Endothelial cell of umbilical vein (primary cell): ENCODE data around the gene CYREN. TPM values are rescaled to one million over a fixed set of nuclear protein-coding genes. Genes with fewer than 3 reads are reported as not detected.

ENCODE experiments used
- BruUV-seq: library from RNA; stranded (reverse); fragments of 400-500 nt; replicated peaks from 2 replicates; lab custom pipeline; 2021; lab: Mats Ljungman, UMichigan
- CTCF ChIA-PET: fragments of 300-600, 350-600 bp; sonication (Branson Sonifier 250); formaldehyde crosslinking; loops from one replicate; lab custom pipeline; 2021; ENCODE audit warnings: antibody characterized with exemption, inconsistent platforms; lab: Charles Lee
- POLR2A ChIA-PET: fragments of 300-600, 350-600 bp; sonication (Branson Sonifier 250); formaldehyde crosslinking; loops from one replicate; lab custom pipeline; 2021; ENCODE audit warnings: antibody characterized with exemption, inconsistent platforms; lab: Charles Lee
- DNase-seq: peaks from one replicate; pipeline ENCODE4 v3.0.0-alpha.2; 2011; ENCODE audit warnings: low read depth, low spot score
- FAIRE-seq: peaks from 2 replicates; lab custom pipeline; 2011; peaks lifted over from hg19 to GRCh38; lab: Jason Lieb, UNC
- H2AFZ ChIP-seq: 2 replicates; pipeline ENCODE4 v1.6.0; 2012; ENCODE audit warnings: low read depth, low read length, control low read depth, inconsistent platforms
- H3K27ac ChIP-seq: 2 replicates; pipeline ENCODE4 v1.5.1; 2011; ENCODE audit warnings: low read depth, mild to moderate bottlenecking, control low read depth, low read length, moderate library complexity; ENCODE audit not compliant: insufficient read depth
- H3K27me3 ChIP-seq, 2 experiments: 2 replicates each; pipeline versions ENCODE4 v1.6.0 to v1.6.1; 2011; ENCODE audit warnings: low read length in 2 of 2, mixed read lengths in 1 of 2; ENCODE audit not compliant: control insufficient read depth in 2 of 2, insufficient read depth in 2 of 2
- H3K36me3 ChIP-seq, 2 experiments: 2 replicates in 1 of 2; 3 replicates in 1 of 2; pipeline ENCODE4 v1.5.1; 2011; ENCODE audit warnings: low read length in 2 of 2, mild to moderate bottlenecking in 1 of 2, moderate library complexity in 1 of 2; ENCODE audit not compliant: control insufficient read depth in 2 of 2, insufficient read depth in 2 of 2; ENCODE audit errors: extremely low read depth in 1 of 2
- H3K4me1 ChIP-seq: 3 replicates; pipeline ENCODE4 v1.5.1; 2011; ENCODE audit warnings: mild to moderate bottlenecking, low read length; ENCODE audit not compliant: control insufficient read depth, insufficient read depth; ENCODE audit errors: extremely low read depth
- H3K4me2 ChIP-seq: 2 replicates; pipeline ENCODE4 v1.6.1; 2011; ENCODE audit warnings: low read length, control low read depth, mixed read lengths; ENCODE audit not compliant: insufficient read depth
- H3K4me3 ChIP-seq, 3 experiments: fragments of 200-600 bp in 1 of 3; sonication (generic), shearing (Covaris generic) in 1 of 3; replicated peaks in 1 of 3; 2 replicates each; pipeline ENCODE4 v1.5.1; 2011 to 2016; ENCODE audit warnings: control low read depth in 3 of 3, low read length in 3 of 3, mild to moderate bottlenecking in 2 of 3, inconsistent platforms in 1 of 3, low read depth in 1 of 3, moderate library complexity in 1 of 3; ENCODE audit not compliant: insufficient read depth in 1 of 3
- H3K79me2 ChIP-seq: 2 replicates; pipeline ENCODE4 v1.6.0; 2012; ENCODE audit warnings: low read length, inconsistent platforms; ENCODE audit not compliant: control insufficient read depth, insufficient read depth
- H3K9ac ChIP-seq: replicated peaks from 2 replicates; pipeline ENCODE3; 2011; ENCODE audit warnings: low read length, control low read depth; ENCODE audit not compliant: insufficient read depth; ENCODE audit errors: extremely low read depth
- H3K9me1 ChIP-seq: replicated peaks from 3 replicates; pipeline ENCODE4 v1.6.0; 2011; ENCODE audit warnings: mild to moderate bottlenecking, low read length; ENCODE audit not compliant: control insufficient read depth, insufficient read depth; ENCODE audit errors: extremely low read depth
- H3K9me3 ChIP-seq: replicated peaks from 2 replicates; pipeline ENCODE4 v1.5.1; 2012; ENCODE audit warnings: low read length, inconsistent platforms; ENCODE audit not compliant: control insufficient read depth, insufficient read depth
- H4K20me1 ChIP-seq: replicated peaks from 2 replicates; pipeline ENCODE3; 2011; ENCODE audit warnings: mild to moderate bottlenecking, low read length; ENCODE audit not compliant: control insufficient read depth, insufficient read depth; ENCODE audit errors: extremely low read depth
- CTCF ChIP-seq, 2 donors: IDR thresholded peaks; 1 replicate in 1 of 2; 2 replicates in 1 of 2; pipeline ENCODE4 v1.5.1; 2011; ENCODE audit warnings: low read length in 2 of 2, mild to moderate bottlenecking in 2 of 2, moderate library complexity in 2 of 2, control low read depth in 1 of 2, inconsistent platforms in 1 of 2, low read depth in 1 of 2; ENCODE audit not compliant: insufficient read depth in 1 of 2; ENCODE audit errors: extremely low read depth in 1 of 2
- EZH2 ChIP-seq: IDR thresholded peaks from 2 replicates; pipeline ENCODE4 v1.6.1; 2012; ENCODE audit warnings: borderline replicate concordance, low read depth, mild to moderate bottlenecking, moderate library complexity, low read length, inconsistent platforms; ENCODE audit not compliant: severe bottlenecking
- FOS ChIP-seq: IDR thresholded peaks from 2 replicates; pipeline ENCODE4 v1.6.1; 2011; ENCODE audit warnings: mild to moderate bottlenecking, low read length, moderate library complexity, borderline replicate concordance; ENCODE audit not compliant: insufficient read depth
- JUN ChIP-seq: IDR thresholded peaks from 2 replicates; pipeline ENCODE4 v1.6.1; 2011; ENCODE audit warnings: borderline replicate concordance, low read depth; ENCODE audit not compliant: insufficient read length, insufficient read depth
- MAX ChIP-seq: IDR thresholded peaks from 2 replicates; pipeline ENCODE4 v1.6.1; 2011; ENCODE audit not compliant: insufficient read depth, insufficient read length
- MYC ChIP-seq: IDR thresholded peaks from one replicate; pipeline ENCODE4 v1.6.1; 2011; ENCODE audit warnings: mild to moderate bottlenecking, low read depth, low read length
- POLR2A ChIP-seq: IDR thresholded peaks from 2 replicates; pipeline ENCODE4 v1.6.1; 2012; ENCODE audit warnings: low read depth, mild to moderate bottlenecking, control low read depth, low read length
- POLR2AphosphoS5 ChIP-seq: IDR thresholded peaks from 2 replicates; pipeline ENCODE4 v1.6.1; 2012; ENCODE audit warnings: low read depth, mild to moderate bottlenecking, control low read depth, low read length, moderate library complexity; ENCODE audit not compliant: insufficient read depth
- dilution Hi-C: fragments of 300-500 bp; cut with MboI; formaldehyde crosslinking; loops from one replicate; pipeline ENCODE4 v1.15.0; 2019; ENCODE audit warnings: low sequenced_read_pairs; ENCODE audit not compliant: extremely low pct_ligation_motif_present
- intact Hi-C: fragments of 100-400 bp; cut with micrococcal nuclease; formaldehyde crosslinking; loops from one replicate; pipeline ENCODE4 v1.10.0; 2022
- polyA plus RNA-seq, 4 experiments: library from polyadenylated mRNA; depleted of rRNA in 3 of 4; stranded (reverse) in 3 of 4; unstranded in 1 of 4; fragments of >200 nt; gene quantifications; 2 replicates each; pipeline versions ENCODE4 v1.2.1 to v1.2.3, GENCODE V29; 2011 to 2012; ENCODE audit warnings: missing spikeins in 1 of 4
- total RNA-seq: library from RNA; stranded (reverse); gene quantifications from 2 replicates; pipeline ENCODE4 v1.2.3, GENCODE V29; 2021

CYREN gene
- total and polyA plus RNA-seq, 2 donors (not counting 3 experiments of a cell fraction or from before 2014, with no cell fraction given) = 19.1 to 30.8 TPM

GRCh38 chr7:135186261-135186540 lies 15.7 kb upstream of the CYREN start:
- POLR2A ChIA-PET = no interaction called here

More at GRCh38 chr7:135186261-135186540, 15.7 kb upstream of the CYREN start:
- Histone ChIP-seq H2AFZ (no peak overlapping the region), H3K4me2 (no peak overlapping the region), H4K20me1 (no peaks in the 10 kb centered on the region), H3K9me1 (no peaks in the 10 kb centered on the region), H3K9ac (no peak overlapping the region), H3K9me3 (peaks cover 4% of the 10 kb centered on the region), H3K79me2 (no peaks in the 10 kb centered on the region), H3K4me1 (no peaks in the 10 kb centered on the region), H3K27ac (no peak overlapping the region), H3K36me3 (peaks cover 0 to 13% of the 10 kb centered on the region in 2 experiments), H3K4me3 (no peak overlapping the region), H3K27me3 (no peaks in the 10 kb centered on the region)
- DNase-seq (no peak), FAIRE-seq (no peak)
- intact Hi-C loops = no loop called here
- no TSS peak for BruUV-seq
- dilution Hi-C loops = no loop called here
- no peak for TF ChIP-seq JUN
- TF ChIP-seq CTCF (IDR thresholded peaks at IDR 0.05; ENCODE audit: extremely low read depth in 1 of 2, insufficient read depth in 1 of 2, low read depth in 1 of 2, low read length in 2 of 2) = no peak
- no peak for TF ChIP-seq EZH2
- TF ChIP-seq POLR2A = no peak
- TF ChIP-seq POLR2AphosphoS5 = no peak
- TF ChIP-seq MYC = no peak
- no peak for TF ChIP-seq MAX
- TF ChIP-seq FOS = no peak
- CTCF ChIA-PET = no interaction called here
